Cardiac fibroblast (primary cell): ENCODE measurements around the gene ANKEF1.

Source experiments
- DNase-seq, 2 donors: peaks; one replicate each; pipeline versions ENCODE4 v3.0.0 to v3.0.0-alpha.2; 2010; ENCODE audit warnings: low read depth in 2 of 2
- H3K4me3 ChIP-seq, 2 donors: replicated peaks in 1 of 2; 1 replicate in 1 of 2; 2 replicates in 1 of 2; pipeline ENCODE4 v1.5.1; 2011; ENCODE audit warnings: low read depth in 2 of 2, low read length in 2 of 2, mild to moderate bottlenecking in 2 of 2, moderate library complexity in 1 of 2
- TF ChIP-seq, protein P1 (sequence below): IDR thresholded peaks from one replicate; pipeline ENCODE4 v1.5.1; 2011; ENCODE audit warnings: low read depth, mild to moderate bottlenecking, low read length, inconsistent platforms

Gene ANKEF1

GRCh38 chr20:10094566-10095173 is 59.9 kb downstream of the ANKEF1 start:
- peak; percentile 26 to 31 for DNase-seq
- TF ChIP-seq, protein P1, sequence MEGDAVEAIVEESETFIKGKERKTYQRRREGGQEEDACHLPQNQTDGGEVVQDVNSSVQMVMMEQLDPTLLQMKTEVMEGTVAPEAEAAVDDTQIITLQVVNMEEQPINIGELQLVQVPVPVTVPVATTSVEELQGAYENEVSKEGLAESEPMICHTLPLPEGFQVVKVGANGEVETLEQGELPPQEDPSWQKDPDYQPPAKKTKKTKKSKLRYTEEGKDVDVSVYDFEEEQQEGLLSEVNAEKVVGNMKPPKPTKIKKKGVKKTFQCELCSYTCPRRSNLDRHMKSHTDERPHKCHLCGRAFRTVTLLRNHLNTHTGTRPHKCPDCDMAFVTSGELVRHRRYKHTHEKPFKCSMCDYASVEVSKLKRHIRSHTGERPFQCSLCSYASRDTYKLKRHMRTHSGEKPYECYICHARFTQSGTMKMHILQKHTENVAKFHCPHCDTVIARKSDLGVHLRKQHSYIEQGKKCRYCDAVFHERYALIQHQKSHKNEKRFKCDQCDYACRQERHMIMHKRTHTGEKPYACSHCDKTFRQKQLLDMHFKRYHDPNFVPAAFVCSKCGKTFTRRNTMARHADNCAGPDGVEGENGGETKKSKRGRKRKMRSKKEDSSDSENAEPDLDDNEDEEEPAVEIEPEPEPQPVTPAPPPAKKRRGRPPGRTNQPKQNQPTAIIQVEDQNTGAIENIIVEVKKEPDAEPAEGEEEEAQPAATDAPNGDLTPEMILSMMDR, result peak; percentile 26
- no peak overlapping the region for H3K4me3 ChIP-seq

DNA sequence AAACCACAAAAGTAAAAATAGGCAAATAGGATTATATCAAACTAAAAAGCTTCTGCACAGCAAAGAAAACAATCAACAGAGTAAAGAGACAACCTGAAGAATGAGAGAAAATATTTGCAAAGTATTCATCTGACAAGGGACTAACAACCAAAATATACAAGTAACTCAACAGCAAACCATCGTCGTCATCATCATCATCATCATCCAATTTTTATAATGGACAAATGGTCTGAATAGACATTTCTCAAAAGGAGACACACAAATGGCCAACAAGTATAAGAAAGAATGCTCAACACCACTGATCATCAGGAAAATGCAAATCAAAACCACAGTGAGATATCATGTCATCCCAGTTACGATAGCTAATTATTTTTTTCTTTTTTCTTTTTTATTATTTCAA is 62.0 kb downstream of the ANKEF1 start:
- TF ChIP-seq, protein P1, result no peak
- no peak overlapping the region for H3K4me3 ChIP-seq
- DNase-seq, result no peak

GRCh38 chr20:10105046-10105445 is 70.3 kb downstream of the ANKEF1 start:
- TF ChIP-seq, protein P1, result no peak
- H3K4me3 ChIP-seq, result no peak overlapping the region
- DNase-seq, result no peak
